LNCAP (cell line): ENCODE measurements around the gene SLC39A3.

Source experiments
- TF ChIP-seq, protein P1 (sequence below): fragments of 450-650 bp; IDR thresholded peaks from 2 replicates; pipeline ENCODE4 v1.5.1; 2017; ENCODE audit warnings: mild to moderate bottlenecking

The SLC39A3 gene

DNA sequence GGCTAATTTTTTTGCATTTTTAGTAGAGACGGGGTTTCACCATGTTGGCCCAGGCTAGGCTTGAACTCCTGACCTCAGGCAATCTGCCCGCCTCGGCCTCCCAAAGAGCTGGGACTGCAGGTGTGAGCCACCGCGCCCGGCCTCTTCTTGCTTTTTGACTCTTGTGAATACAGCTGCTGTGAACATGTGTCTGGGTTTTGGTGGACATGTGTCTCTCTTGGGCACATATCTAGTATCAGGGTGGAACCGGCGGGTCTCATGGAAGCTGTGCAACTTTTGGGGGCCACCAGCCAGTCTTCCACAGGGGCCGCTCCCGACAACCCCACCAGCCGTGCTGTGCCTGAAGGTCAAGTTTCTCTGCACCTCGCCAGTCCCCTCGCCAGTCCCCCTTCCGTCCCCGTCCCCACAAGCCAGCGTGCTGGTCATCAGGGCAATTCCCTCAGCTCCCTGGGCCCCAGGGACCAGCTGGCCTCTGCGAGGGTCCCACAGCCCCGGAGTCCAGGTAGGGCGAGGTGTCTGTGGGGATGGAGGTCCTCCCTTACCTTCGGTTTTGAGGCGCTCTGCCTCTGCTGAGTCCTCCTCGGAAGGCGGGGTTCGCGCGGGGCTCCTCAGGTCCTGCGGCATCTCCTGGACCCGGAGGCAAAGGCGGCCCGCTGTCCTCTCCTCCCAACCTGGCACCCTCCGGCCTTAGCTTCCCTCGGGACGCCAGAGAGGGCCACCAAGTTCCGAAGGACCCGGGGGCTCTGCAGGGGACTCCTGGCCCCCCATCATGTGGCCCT lies 27.0 kb upstream of the SLC39A3 start:
- TF ChIP-seq, protein P1, sequence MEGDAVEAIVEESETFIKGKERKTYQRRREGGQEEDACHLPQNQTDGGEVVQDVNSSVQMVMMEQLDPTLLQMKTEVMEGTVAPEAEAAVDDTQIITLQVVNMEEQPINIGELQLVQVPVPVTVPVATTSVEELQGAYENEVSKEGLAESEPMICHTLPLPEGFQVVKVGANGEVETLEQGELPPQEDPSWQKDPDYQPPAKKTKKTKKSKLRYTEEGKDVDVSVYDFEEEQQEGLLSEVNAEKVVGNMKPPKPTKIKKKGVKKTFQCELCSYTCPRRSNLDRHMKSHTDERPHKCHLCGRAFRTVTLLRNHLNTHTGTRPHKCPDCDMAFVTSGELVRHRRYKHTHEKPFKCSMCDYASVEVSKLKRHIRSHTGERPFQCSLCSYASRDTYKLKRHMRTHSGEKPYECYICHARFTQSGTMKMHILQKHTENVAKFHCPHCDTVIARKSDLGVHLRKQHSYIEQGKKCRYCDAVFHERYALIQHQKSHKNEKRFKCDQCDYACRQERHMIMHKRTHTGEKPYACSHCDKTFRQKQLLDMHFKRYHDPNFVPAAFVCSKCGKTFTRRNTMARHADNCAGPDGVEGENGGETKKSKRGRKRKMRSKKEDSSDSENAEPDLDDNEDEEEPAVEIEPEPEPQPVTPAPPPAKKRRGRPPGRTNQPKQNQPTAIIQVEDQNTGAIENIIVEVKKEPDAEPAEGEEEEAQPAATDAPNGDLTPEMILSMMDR, result no peak

DNA sequence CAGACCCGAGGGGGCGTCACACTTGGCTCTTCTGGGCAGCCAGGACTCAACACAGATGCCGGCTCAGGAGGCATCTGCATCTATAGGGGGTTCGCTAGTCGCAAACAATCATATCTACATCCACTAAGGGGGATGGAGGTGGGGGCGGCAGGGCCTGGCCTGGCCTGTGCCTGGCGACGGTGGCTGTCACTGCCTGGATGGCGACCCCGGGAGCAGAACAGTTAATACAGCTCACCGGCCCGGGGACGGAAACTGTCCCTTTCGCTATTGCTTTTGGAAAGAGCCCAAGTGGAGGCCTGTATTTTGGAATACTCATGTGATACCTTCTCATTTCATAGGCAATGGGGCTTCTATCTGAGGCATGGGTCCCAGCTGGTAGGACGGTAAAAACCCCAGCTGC lies 25.6 kb upstream of the SLC39A3 start:
- TF ChIP-seq, protein P1, result no peak

DNA sequence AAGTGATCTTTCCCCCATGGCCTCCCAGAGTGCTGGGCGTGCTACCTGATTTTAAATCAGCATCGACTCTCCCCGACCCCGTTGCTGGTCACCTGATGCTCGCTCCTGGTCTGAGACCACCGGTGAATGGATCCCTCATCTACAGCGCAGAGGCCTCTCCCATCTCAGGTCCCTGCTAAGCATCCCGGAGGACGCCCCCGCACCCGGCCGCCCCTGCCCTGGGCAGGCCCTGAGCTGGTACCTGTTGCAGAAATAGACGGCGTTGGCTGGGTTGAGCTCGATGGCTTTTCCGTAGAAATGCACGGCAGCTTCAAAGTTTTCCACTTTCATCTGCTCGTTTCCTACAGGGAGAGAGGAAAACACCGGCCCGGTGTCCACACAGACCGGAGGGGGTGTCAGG lies 25.1 kb upstream of the SLC39A3 start:
- TF ChIP-seq, protein P1, result no peak

DNA sequence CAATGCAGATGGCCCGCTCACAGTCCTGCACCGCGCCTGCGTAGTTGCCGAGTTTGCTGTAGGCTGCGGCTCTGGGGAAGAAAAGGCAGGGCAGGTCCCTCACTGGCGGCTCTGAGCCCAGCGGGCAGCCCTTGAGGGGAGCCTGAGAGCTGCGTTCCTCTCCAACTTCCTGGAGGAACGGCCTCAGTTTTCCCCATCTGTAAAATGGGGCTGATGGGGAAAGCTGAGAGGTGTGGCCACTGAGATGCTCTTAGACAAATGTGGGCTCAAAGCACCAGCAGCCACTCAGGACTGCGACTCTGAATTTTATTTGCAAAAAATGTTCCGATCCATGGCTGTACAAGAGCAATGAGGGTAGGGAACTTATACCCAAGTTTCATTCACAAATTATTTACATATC lies 23.9 kb upstream of the SLC39A3 start:
- TF ChIP-seq, protein P1, result no peak

DNA sequence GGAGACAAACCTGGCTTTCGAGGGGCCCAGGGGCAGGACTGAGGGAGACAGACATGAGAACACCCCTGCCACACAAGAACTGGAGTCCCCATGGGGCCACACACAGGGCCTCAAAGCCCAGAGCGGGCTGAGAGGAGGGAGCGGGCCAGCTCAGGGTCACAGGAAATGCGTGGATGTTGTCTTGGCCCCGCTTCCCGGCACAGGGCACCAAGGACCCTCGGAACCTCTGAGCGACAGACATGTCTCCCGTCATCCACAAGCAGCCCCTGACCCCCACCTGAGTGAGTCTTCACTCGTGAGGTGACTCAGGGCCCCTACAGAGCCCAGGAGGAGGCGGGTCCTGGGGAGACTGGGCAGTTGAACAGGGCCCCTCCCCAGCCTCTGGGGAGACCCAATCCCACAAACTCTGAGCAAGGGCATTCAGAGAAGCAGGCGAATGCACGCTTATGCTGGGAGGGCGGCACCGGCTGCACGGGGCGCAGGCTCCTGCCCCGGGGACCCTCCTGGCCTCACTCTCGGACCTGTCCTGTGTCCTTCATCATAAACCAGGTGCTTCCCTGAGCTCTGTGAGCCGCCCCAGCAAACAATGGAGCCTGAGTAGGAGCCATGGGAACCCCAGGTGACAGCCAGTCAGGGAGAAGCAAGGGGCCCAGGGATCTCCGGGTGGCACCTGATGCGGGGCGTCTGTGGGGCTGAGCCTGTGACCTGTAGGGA lies 23.1 kb upstream of the SLC39A3 start:
- TF ChIP-seq, protein P1, result no peak

DNA sequence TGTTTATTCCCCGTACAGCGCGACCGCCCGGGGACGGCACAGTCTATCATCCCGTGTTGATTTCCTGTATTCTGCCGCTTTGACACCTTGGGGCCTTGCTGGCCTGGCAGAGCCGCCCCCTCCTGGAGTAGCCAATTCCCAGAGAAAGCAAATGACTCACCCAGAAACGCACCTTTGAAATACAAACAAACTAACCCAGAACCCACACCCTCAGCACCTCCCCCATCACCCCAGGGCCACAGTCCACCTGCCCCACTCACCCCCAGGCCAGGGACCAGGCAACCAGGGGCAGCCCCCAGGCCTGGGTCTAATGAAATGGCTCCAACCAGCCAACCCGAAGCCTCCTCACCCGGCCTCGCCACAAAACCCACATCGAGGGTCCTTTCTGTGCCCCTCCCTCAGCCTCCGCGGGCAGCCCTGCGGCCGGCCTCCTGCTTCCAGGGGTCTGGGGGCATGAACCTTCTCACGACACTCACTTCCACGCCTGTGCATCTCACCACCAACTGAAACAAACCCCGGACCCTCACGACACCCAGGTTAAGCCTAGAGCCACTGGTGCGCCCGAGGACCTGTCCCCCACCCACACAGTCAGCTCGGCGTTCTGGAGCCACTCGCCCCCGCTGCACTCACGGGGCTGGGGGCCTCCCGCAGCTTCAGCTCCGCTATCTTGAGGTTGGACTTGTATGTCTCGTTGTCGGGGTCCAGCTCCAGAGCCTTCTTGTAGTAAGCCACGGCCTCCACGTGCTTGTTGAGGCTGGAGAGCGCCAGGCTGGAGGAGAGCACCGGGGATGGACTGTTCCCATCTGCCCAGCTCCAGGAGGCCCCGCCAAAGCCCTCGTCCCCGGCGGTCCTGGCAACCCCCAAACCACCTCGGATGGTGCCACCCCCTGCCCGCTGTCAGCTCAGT lies 22.3 kb upstream of the SLC39A3 start:
- TF ChIP-seq, protein P1, result no peak

DNA sequence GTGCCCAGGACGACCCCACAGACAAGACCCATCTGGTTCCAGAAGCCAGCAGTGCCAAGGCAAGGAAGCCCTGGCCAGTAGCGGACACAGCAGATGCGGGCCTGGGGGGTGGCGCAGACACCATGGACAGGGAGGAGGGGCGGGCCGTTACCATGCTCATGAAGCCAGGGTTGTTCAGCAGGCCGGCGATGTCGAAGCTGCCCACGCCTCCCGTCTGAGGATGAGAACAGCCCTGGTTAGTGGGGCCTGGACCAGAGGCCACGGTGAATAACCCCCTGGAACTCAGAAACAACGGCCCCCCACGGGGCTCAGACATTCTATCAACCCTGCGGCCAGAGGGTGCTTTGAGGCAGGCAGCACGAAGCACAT lies 21.5 kb upstream of the SLC39A3 start:
- TF ChIP-seq, protein P1, result no peak
